ENCODE results near the gene KRTAP4-6.
"Not testable (repeated sequence)": the region's sequence is repeated elsewhere in the genome, so short reads cannot be mapped to it uniquely, and the experiment has no call there.

The KRTAP4-6 gene

DNA sequence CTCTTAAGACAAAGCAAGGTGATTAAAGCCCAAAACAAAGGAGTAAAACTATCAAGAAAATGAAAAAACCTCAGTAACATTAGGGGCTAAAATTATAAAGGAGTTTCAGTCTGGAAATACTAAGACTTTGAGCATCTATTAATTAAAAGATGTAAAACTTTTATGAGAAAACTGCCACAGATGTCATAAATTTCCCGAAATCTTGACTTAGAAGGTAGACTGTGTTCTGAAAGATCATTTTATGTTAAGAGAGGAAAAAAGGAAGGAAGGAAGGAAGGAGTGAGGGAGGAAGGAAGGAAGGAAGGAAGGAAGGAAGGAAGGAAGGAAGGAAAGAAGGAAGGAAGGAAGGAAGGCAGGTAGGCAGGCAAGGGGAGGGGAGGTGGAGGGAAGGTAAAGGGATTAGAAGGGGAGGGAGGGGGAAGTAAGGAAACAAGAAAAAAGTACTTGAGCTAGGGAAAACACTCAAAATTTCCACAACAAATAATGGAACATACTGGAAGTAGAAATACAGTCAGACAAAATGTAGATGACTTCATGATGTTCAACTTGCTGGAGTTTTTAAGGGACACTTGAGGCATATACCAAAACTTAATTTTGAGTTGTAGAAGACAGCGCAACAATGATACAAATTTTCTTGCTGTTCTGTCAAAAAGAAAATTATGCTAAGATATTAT is 7.3 kb upstream of the KRTAP4-6 start:
- DNase-seq (ENCODE audit: extremely low read depth, low read depth), result no peak
- TF ChIP-seq, protein P1, sequence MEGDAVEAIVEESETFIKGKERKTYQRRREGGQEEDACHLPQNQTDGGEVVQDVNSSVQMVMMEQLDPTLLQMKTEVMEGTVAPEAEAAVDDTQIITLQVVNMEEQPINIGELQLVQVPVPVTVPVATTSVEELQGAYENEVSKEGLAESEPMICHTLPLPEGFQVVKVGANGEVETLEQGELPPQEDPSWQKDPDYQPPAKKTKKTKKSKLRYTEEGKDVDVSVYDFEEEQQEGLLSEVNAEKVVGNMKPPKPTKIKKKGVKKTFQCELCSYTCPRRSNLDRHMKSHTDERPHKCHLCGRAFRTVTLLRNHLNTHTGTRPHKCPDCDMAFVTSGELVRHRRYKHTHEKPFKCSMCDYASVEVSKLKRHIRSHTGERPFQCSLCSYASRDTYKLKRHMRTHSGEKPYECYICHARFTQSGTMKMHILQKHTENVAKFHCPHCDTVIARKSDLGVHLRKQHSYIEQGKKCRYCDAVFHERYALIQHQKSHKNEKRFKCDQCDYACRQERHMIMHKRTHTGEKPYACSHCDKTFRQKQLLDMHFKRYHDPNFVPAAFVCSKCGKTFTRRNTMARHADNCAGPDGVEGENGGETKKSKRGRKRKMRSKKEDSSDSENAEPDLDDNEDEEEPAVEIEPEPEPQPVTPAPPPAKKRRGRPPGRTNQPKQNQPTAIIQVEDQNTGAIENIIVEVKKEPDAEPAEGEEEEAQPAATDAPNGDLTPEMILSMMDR (IDR thresholded peaks at IDR 0.05; ENCODE audit: low read depth, low read length, missing control alignments), result no peak
- no peak overlapping the region for H3K4me3 ChIP-seq (replicated peaks; ENCODE audit: low read depth, low read length)

- TF ChIP-seq, protein P1 (IDR thresholded peaks at IDR 0.05; ENCODE audit: low read depth, low read length, missing control alignments), result no peak
- H3K4me3 ChIP-seq (replicated peaks; ENCODE audit: low read depth, low read length), result no peak overlapping the region
- no peak for DNase-seq (ENCODE audit: extremely low read depth, low read depth)
These were observed 4.9 kb upstream of the KRTAP4-6 start for GRCh38 chr17:41145261-41145660.

- no peak overlapping the region for H3K4me3 ChIP-seq (replicated peaks; ENCODE audit: low read depth, low read length)
- no peak for DNase-seq (ENCODE audit: extremely low read depth, low read depth)
- TF ChIP-seq, protein P1 (IDR thresholded peaks at IDR 0.05; ENCODE audit: low read depth, low read length, missing control alignments), result no peak
These were observed 4.5 kb upstream of the KRTAP4-6 start for GRCh38 chr17:41144846-41145245.

- TF ChIP-seq, protein P1 (IDR thresholded peaks at IDR 0.05; ENCODE audit: low read depth, low read length, missing control alignments), result no peak
- no peak for DNase-seq (ENCODE audit: extremely low read depth, low read depth)
- no peak overlapping the region for H3K4me3 ChIP-seq (replicated peaks; ENCODE audit: low read depth, low read length)
These were observed 1.0 kb upstream of the KRTAP4-6 start for GRCh38 chr17:41141361-41141760.

- H3K4me3 ChIP-seq (replicated peaks; ENCODE audit: low read depth, low read length); DNase-seq (ENCODE audit: extremely low read depth, low read depth): not testable (repeated sequence)
These were observed 479 bp downstream of the KRTAP4-6 start for GRCh38 chr17:41139865-41140264.

DNA sequence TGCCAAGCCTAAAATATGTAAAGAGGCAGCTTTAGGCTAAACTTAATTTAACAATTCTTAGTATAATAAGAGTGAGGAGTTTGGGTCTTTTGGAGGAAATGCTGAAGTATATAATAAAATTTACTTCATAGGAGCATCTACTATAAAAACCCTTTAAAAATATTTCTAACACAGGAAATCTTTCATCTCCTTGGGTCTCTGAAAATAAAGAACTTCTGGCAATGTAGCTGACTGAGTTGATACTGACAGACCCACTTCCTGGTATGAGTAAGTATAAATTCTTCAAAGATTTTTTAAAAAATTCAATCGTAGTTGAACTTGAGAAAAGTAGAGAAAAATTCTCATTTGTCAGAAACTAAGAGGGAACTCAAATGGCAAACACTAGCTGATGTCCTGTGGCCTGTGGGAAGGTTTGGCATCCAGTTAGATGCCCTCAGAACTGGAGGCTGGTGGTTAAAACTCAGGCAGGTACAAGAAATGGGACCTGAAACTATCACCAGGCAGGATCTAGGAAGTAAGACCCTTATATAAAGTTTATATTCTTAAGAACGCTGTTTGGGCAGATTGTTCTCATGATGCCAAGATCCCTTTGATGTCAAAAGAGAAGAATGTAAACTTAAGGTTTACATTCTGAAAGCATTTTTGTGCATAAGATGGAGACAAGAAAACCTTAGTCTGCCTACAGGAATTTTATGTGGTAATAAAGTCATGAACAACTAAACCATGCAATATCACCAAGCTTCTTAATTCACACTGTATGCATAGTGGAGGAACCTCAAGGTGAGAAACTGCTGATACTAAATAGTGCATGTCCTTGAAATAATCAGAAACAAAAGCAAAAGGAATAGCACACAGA is 6.2 kb downstream of the KRTAP4-6 start:
- no peak for DNase-seq (ENCODE audit: extremely low read depth, low read depth)
- TF ChIP-seq, protein P1 (IDR thresholded peaks at IDR 0.05; ENCODE audit: low read depth, low read length, missing control alignments), result no peak

DNA sequence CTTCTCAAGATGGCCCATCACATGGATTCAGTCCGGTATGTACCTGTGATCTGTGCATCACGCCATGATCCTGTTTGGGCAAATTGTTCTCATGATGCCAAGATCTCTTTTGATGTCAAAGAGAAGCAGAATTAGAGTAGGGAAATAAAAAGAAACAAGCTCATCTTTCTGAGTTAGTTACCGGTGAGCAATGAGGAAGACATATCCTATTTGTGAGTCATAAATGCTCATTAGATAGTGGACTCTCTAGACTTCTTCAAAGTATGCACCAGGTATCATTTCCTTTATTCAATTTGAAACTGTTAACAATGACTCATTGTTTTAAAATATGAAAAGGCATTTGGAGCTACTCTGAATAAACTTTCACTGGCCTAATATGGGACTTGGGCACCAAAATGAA is 8.4 kb downstream of the KRTAP4-6 start:
- TF ChIP-seq, protein P1 (IDR thresholded peaks at IDR 0.05; ENCODE audit: low read depth, low read length, missing control alignments), result no peak
- DNase-seq (ENCODE audit: extremely low read depth, low read depth), result no peak
- H3K4me3 ChIP-seq (replicated peaks; ENCODE audit: low read depth, low read length), result no peak overlapping the region

More for the DNA sequence above, 6.2 kb downstream of the KRTAP4-6 start:
- H3K4me3 ChIP-seq (replicated peaks; ENCODE audit: low read depth, low read length), result no peak overlapping the region
